ENCODE results near the gene DUSP2. TPM values are rescaled to one million over a fixed set of nuclear protein-coding genes. Genes with fewer than 3 reads are reported as not detected.

DUSP2 gene
- total and polyA plus RNA-seq, 2 experiments from 2014 or later: 6.6 to 13.0 TPM

GRCh38 chr2:96147593-96148201 lies 2.5 kb upstream of the DUSP2 start:
- Mint-ChIP-seq H3K27me3 (ENCODE audit: insufficient read depth, low read depth, poor library complexity) (peaks cover 30% of the 10 kb centered on the region), H3K27ac (no peak overlapping the region), H3K4me3 (peak overlapping the region; percentile 12; the same call in 1 of the 3 replicates), H3K4me1 (peaks cover 39% of the 10 kb centered on the region), H3K36me3 (ENCODE audit: low read depth) (peaks cover 15% of the 10 kb centered on the region), H3K9me3 (peaks cover 2% of the 10 kb centered on the region; the same call in 1 of the 3 replicates)
- no peaks in the 10 kb centered on the region; the same call in none of the 2 replicates for H3F3A ChIP-seq (replicated peaks; ENCODE audit: low read depth)
- no peaks in the 10 kb centered on the region for H4K20me1 ChIP-seq (replicated peaks; ENCODE audit: insufficient read depth)
- no peaks in the 10 kb centered on the region for H3K9me2 ChIP-seq (ENCODE audit: insufficient read depth)
- no peaks in the 10 kb centered on the region for H3K79me2 ChIP-seq (replicated peaks; ENCODE audit: insufficient read depth)
- peaks cover 30% of the 10 kb centered on the region for H3K27me3 ChIP-seq (ENCODE audit: insufficient read depth)
- ATAC-seq (no peak), DNase-seq (ENCODE audit: low spot score) (no peak)
- no peak overlapping the region for H3K27ac ChIP-seq (ENCODE audit: low read depth)
- peaks cover 25% of the 10 kb centered on the region for H3K4me1 ChIP-seq (ENCODE audit: insufficient read depth)
- H3K4me3 ChIP-seq: 0 out of 2 replicates have a peak overlapping the region, but pooled peaks have one; percentile 42
- TF ChIP-seq ZNF114 (CRISPR knock-in tag; IDR thresholded peaks at IDR 0.05) (no peak), POLR2AphosphoS5 (IDR thresholded peaks at IDR 0.05; ENCODE audit: low read depth) (no peak), REST (IDR thresholded peaks at IDR 0.05; ENCODE audit: unreplicated experiment) (no peak), EZH2phosphoT487 (IDR thresholded peaks at IDR 0.05; ENCODE audit: unreplicated experiment) (no peak), ZNF331 (CRISPR knock-in tag; IDR thresholded peaks at IDR 0.05; ENCODE audit: low read depth) (no peak), ETS1 (IDR thresholded peaks at IDR 0.05) (no peak), CREB1 (CRISPR knock-in tag; IDR thresholded peaks at IDR 0.05; ENCODE audit: low read depth) (no peak), NANOG (IDR thresholded peaks at IDR 0.05; ENCODE audit: borderline replicate concordance) (no peak)
- H2AFZ ChIP-seq: peak overlapping the region; percentile 64
- no peaks in the 10 kb centered on the region for H3K36me3 ChIP-seq (ENCODE audit: insufficient read depth)
- peak overlapping the region; percentile 70 for H3K4me2 ChIP-seq

GRCh38 chr2:96146881-96147592 lies 1.8 kb upstream of the DUSP2 start:
- H3K27ac Mint-ChIP-seq: no peak overlapping the region
- H3K4me1 Mint-ChIP-seq: peaks cover 34% of the 10 kb centered on the region
- no peak for ATAC-seq
- H3K27ac ChIP-seq (ENCODE audit: low read depth): no peak overlapping the region
- no peak overlapping the region for H3K4me2 ChIP-seq
- H3K36me3 ChIP-seq (ENCODE audit: insufficient read depth): no peaks in the 10 kb centered on the region
- H2AFZ ChIP-seq: no peak overlapping the region
- no peaks in the 10 kb centered on the region; the same call in none of the 2 replicates for H3F3A ChIP-seq (replicated peaks; ENCODE audit: low read depth)
- H3K27me3 Mint-ChIP-seq (ENCODE audit: insufficient read depth, low read depth, poor library complexity): peaks cover 30% of the 10 kb centered on the region
- H3K27me3 ChIP-seq (ENCODE audit: insufficient read depth): peaks cover 30% of the 10 kb centered on the region
- peaks cover 15% of the 10 kb centered on the region for H3K36me3 Mint-ChIP-seq (ENCODE audit: low read depth)
- H4K20me1 ChIP-seq (replicated peaks; ENCODE audit: insufficient read depth): no peaks in the 10 kb centered on the region
- no peaks in the 10 kb centered on the region for H3K9me2 ChIP-seq (ENCODE audit: insufficient read depth)
- DNase-seq (ENCODE audit: low spot score): no peak
- H3K4me3 ChIP-seq: no peak overlapping the region
- H3K79me2 ChIP-seq (replicated peaks; ENCODE audit: insufficient read depth): no peaks in the 10 kb centered on the region
- H3K4me1 ChIP-seq (ENCODE audit: insufficient read depth): peaks cover 25% of the 10 kb centered on the region
- H3K4me3 Mint-ChIP-seq: no peak overlapping the region; the same call in 2 of the 3 replicates
- H3K9me3 Mint-ChIP-seq: peaks cover 2% of the 10 kb centered on the region; the same call in 1 of the 3 replicates
- TF ChIP-seq CREB1 (CRISPR knock-in tag; IDR thresholded peaks at IDR 0.05; ENCODE audit: low read depth) (no peak), ZNF114 (CRISPR knock-in tag; IDR thresholded peaks at IDR 0.05) (no peak), POLR2AphosphoS5 (IDR thresholded peaks at IDR 0.05; ENCODE audit: low read depth) (no peak), CTCF (conservative IDR thresholded peaks at IDR 0.05; ENCODE audit: low read depth in 2 of 2) (no peak), STAT1 (IDR thresholded peaks at IDR 0.05; ENCODE audit: unreplicated experiment) (no peak), EZH2 (IDR thresholded peaks at IDR 0.05; ENCODE audit: low read depth, unreplicated experiment) (no peak), ZNF331 (CRISPR knock-in tag; IDR thresholded peaks at IDR 0.05; ENCODE audit: low read depth) (no peak), NANOG (IDR thresholded peaks at IDR 0.05; ENCODE audit: borderline replicate concordance) (no peak), REST (IDR thresholded peaks at IDR 0.05; ENCODE audit: unreplicated experiment) (no peak), EZH2phosphoT487 (IDR thresholded peaks at IDR 0.05; ENCODE audit: unreplicated experiment) (no peak), JUNB (IDR thresholded peaks at IDR 0.05; ENCODE audit: unreplicated experiment) (no peak)

All from GM23338 (cell line).